HepG2 (cell line): Measurements from ENCODE around the gene SUPV3L1. TPM values are rescaled to one million over a fixed set of nuclear protein-coding genes. Genes with fewer than 3 reads are reported as not detected.

Source experiments
- ATAC-seq: fragments of 200-7000 bp; cut with Tn5 transposase; 3 replicates; pipeline ENCODE4 v1.9.1; 2020; ENCODE audit warnings: mild to moderate bottlenecking, moderate library complexity
- BruUV-seq: library from RNA; stranded (reverse); fragments of 400-500 nt; replicated peaks from 2 replicates; lab custom pipeline; 2021; lab: Mats Ljungman, UMichigan
- CTCF ChIA-PET: fragments of 300-600 bp; formaldehyde crosslinking; extraction: SDS; loops from one replicate; lab custom pipeline; 2021; ENCODE audit warnings: low total read pairs, inconsistent platforms, low intra/inter-chr PET ratio; lab: Yijun Ruan, JAX
- POLR2A ChIA-PET: fragments of 350-600 bp; sonication (Branson Sonifier 250); formaldehyde crosslinking; loops from one replicate; lab custom pipeline; 2020; ENCODE audit warnings: antibody characterized with exemption, inconsistent platforms; lab: Yijun Ruan, JAX
- DNase-seq: peaks from one replicate; pipeline ENCODE4 v3.0.0-alpha.2; 2015; ENCODE audit warnings: low spot score
- FAIRE-seq: peaks from 3 replicates; lab custom pipeline; 2011; peaks lifted over from hg19 to GRCh38; lab: Jason Lieb, UNC
- H2AFZ ChIP-seq: one replicate; pipeline ENCODE4 v1.6.1; 2011; ENCODE audit warnings: low read length, inconsistent platforms
- H3K27ac ChIP-seq: fragments of 300-600 bp; 3 replicates; pipeline ENCODE4 v1.8.0; 2011; ENCODE audit warnings: mixed run types, mild to moderate bottlenecking, mixed read lengths, low read length, inconsistent platforms; ENCODE audit not compliant: insufficient read depth; ENCODE audit errors: extremely low read length
- H3K27me3 ChIP-seq, 2 experiments: fragments of 200-600 bp in 1 of 2; 2 replicates in 1 of 2; 3 replicates in 1 of 2; pipeline versions ENCODE4 v1.6.0 to v1.8.0; 2011; ENCODE audit warnings: low read length in 2 of 2, mild to moderate bottlenecking in 2 of 2, moderate library complexity in 2 of 2, inconsistent platforms in 1 of 2; ENCODE audit not compliant: insufficient read depth in 2 of 2, control insufficient read depth in 1 of 2
- H3K36me3 ChIP-seq, 2 experiments: fragments of 200-600 bp in 1 of 2; replicated peaks in 1 of 2; 2 replicates in 1 of 2; 3 replicates in 1 of 2; pipeline versions ENCODE4 v1.5.1 to v1.8.0; 2011; ENCODE audit warnings: low read length in 2 of 2, inconsistent platforms in 1 of 2; ENCODE audit not compliant: insufficient read depth in 2 of 2, control insufficient read depth in 1 of 2
- H3K4me1 ChIP-seq: 2 replicates; pipeline ENCODE4 v1.5.1; 2012; ENCODE audit warnings: low read length, inconsistent platforms; ENCODE audit not compliant: insufficient read depth
- H3K4me2 ChIP-seq: 2 replicates; pipeline ENCODE4 v1.6.0; 2011; ENCODE audit warnings: low read depth, low read length, inconsistent platforms
- H3K4me3 ChIP-seq, 3 experiments: fragments of 200-600 bp in 1 of 3; sonication (generic), shearing (Covaris generic) in 1 of 3; replicated peaks in 1 of 3; 2 replicates each; pipeline ENCODE4 v1.5.1; 2011 to 2016; ENCODE audit warnings: low read length in 3 of 3, inconsistent platforms in 2 of 3, low read depth in 2 of 3, mild to moderate bottlenecking in 2 of 3, control low read depth in 1 of 3, mixed read lengths in 1 of 3; ENCODE audit not compliant: insufficient read depth in 1 of 3
- H3K79me2 ChIP-seq: one replicate; pipeline ENCODE4 v1.6.1; 2011; ENCODE audit warnings: low read length, inconsistent platforms; ENCODE audit not compliant: insufficient read depth
- H3K9ac ChIP-seq: 2 replicates; pipeline ENCODE4 v1.6.0; 2011; ENCODE audit warnings: mild to moderate bottlenecking, low read depth, low read length, inconsistent platforms; ENCODE audit not compliant: insufficient read depth
- H3K9me3 ChIP-seq: 2 replicates; pipeline ENCODE4 v1.5.1; 2012; ENCODE audit warnings: mild to moderate bottlenecking, low read length
- H4K20me1 ChIP-seq: 2 replicates; pipeline ENCODE4 v1.6.0; 2011; ENCODE audit warnings: inconsistent platforms, mild to moderate bottlenecking, low read length, moderate library complexity; ENCODE audit not compliant: insufficient read depth
- ASH2L ChIP-seq: fragments of 300-600, 200-600 bp; sonication (generic); IDR thresholded peaks from 2 replicates; pipeline ENCODE4 v1.7.0; 2017; ENCODE audit warnings: low read depth, mild to moderate bottlenecking, moderate library complexity, mixed read lengths, low read length; ENCODE audit not compliant: insufficient read length
- FOXK1 ChIP-seq: sonication (generic); formaldehyde crosslinking; IDR thresholded peaks from 2 replicates; pipeline ENCODE4 v1.4.0; 2020; ENCODE audit warnings: low read depth, missing genetic modification reagents, borderline replicate concordance
- GPBP1L1 ChIP-seq: sonication (generic); formaldehyde crosslinking; IDR thresholded peaks from 2 replicates; pipeline ENCODE4 v1.5.0; 2020; ENCODE audit warnings: mild to moderate bottlenecking, missing genetic modification reagents
- KAT7 ChIP-seq: IDR thresholded peaks from 2 replicates; pipeline ENCODE4 v1.6.1; 2018; ENCODE audit warnings: borderline replicate concordance, missing compliant biosample characterization
- SRY ChIP-seq: sonication (generic); formaldehyde crosslinking; IDR thresholded peaks from 2 replicates; pipeline ENCODE4 v1.8.0; 2022; ENCODE audit warnings: mild to moderate bottlenecking, missing genetic modification reagents
- WGBS: methylation state at CpG from one replicate; pipeline ENCODE4 v1.1.6; 2017; ENCODE audit warnings: low lambda C conversion rate; 5-methylcytosine and 5-hydroxymethylcytosine counted together
- in situ Hi-C: cut with HindIII; loops from 2 replicates; pipeline ENCODE4 v1.10.0; 2017; ENCODE audit warnings: low pct_unique_long_range_greater_than_20kb; ENCODE audit not compliant: extremely low pct_ligation_motif_present
- intact Hi-C: fragments of 100-400 bp; cut with micrococcal nuclease; formaldehyde crosslinking; loops from one replicate; pipeline ENCODE4 v1.10.0; 2022; ENCODE audit not compliant: unreplicated experiment
- polyA plus RNA-seq, 8 experiments: library from polyadenylated mRNA; depleted of rRNA in 3 of 8; stranded (reverse) in 7 of 8; unstranded in 1 of 8; fragments of >200 nt; fragmentation: Illumina TruSeq in 4 of 8; extraction: Trizol in 4 of 8; gene quantifications; 2 replicates each; pipeline versions ENCODE4 v1.2.1 to v1.2.3, GENCODE V29; 2011 to 2016; ENCODE audit warnings: low read depth in 4 of 8, missing spikeins in 1 of 8, mixed read lengths in 1 of 8; ENCODE audit not compliant: insufficient read depth in 1 of 8
- total RNA-seq, 5 experiments: library from RNA; depleted of rRNA; stranded (reverse); fragments of >200 nt; fragmentation: Illumina TruSeq; extraction: Trizol; gene quantifications; 2 replicates each; pipeline ENCODE4 v1.2.3, GENCODE V29; 2016; ENCODE audit warnings: low read depth in 1 of 5
- TF ChIP-seq, protein P1 (sequence below): sonication (generic); formaldehyde crosslinking; IDR thresholded peaks from 2 replicates; pipeline ENCODE4 v1.5.1; 2020; ENCODE audit warnings: missing genetic modification reagents, mild to moderate bottlenecking, borderline replicate concordance

SUPV3L1 gene
- total and polyA plus RNA-seq, 2 of the 13 experiments (the other 11 are each of a cell fraction or from before 2014, with no cell fraction given) = 28.8 to 45.7 TPM

DNA sequence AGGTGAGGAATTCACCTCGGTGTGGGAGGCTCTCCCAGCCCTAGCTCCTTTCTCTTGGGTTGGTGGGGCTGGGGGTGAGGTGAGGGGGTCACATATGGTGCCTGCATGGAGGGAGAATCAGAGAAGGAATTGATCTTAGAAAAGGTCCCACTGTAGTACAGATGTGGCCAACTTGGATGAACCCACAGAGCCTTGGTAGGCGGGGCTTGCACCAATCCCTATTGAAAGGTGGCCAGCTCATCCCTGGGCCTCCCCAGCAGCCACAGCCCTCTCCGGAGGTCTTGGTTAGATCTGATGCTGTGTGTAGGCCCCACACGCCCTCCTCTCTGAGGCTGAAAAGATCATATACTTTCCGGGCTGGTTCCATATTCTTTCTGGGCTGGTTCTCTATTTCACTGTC lies 59.1 kb downstream of the SUPV3L1 start:
- 94% methylated on average over 3 of the region's 5 CpGs for WGBS
- no peak for TF ChIP-seq GPBP1L1 (CRISPR knock-in tag)
- no peak for TF ChIP-seq SRY (CRISPR knock-in tag)
- TF ChIP-seq KAT7 (CRISPR knock-in tag) = no peak
- BruUV-seq = no TSS peak
- no peak for DNase-seq
- Histone ChIP-seq H3K4me2 (no peak overlapping the region), H3K9ac (no peak overlapping the region), H2AFZ (no peak overlapping the region), H4K20me1 (no peaks in the 10 kb centered on the region; the same call in 1 of the 2 replicates), H3K4me1 (no peaks in the 10 kb centered on the region), H3K27me3 (no peaks in the 10 kb centered on the region), H3K79me2 (no peaks in the 10 kb centered on the region), H3K4me3 (no peak overlapping the region), H3K9me3 (no peaks in the 10 kb centered on the region), H3K36me3 (peaks cover 2 to 9% of the 10 kb centered on the region in 2 experiments; a peak in 2 of 5 replicates), H3K27ac (no peak overlapping the region)
- in situ Hi-C loops = loop anchor here (5.0 to 10.0 kb wide), 2 partner anchors 148 to 266 kb away; no protein-coding TSS in a partner anchor
- ChIA-PET POLR2A (no interaction called here), CTCF (interaction anchor here (1.5 kb wide), 1 partner anchor 154 kb away, joined by 6 read pairs; no protein-coding TSS in a partner anchor)
- intact Hi-C loops = no loop called here
- no peak for ATAC-seq
- FAIRE-seq = no peak

DNA sequence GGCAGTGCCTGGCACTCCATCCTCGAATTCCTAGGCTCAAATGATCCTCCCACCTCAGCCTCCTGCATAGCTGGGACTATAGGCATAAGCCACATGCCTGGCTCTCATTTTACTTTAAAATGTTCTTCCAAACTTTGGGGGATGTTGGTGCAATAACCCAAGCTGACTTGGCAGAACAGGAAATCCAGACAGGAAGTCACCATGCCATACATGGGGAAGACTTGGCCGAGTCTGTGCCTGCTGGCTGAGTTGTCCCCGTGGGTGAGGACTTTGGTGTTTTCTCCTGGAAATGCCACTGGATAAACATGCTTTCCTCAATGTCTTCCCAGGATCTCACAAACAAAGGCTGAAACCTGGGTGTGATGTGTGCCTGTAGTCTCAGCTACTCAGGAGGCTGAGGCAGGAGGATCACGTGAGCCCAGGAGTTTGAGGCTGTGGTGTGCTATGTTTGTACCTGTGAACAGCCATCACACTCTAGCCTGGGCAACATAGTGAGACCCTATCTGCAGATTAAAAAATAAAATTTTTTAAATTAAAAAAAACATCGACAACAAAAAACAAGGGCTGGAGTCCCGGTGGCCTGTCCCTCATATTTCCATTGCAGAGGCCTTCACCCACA lies 59.9 kb downstream of the SUPV3L1 start:
- H3K27me3 ChIP-seq = no peaks in the 10 kb centered on the region
- H3K4me2 ChIP-seq = no peak overlapping the region
- H2AFZ ChIP-seq = no peak overlapping the region
- intact Hi-C loops = no loop called here
- ChIA-PET POLR2A (no interaction called here), CTCF (interaction anchor here (1.5 kb wide), 1 partner anchor 153 kb away, joined by 6 read pairs; no protein-coding TSS in a partner anchor)
- no peak overlapping the region for H3K27ac ChIP-seq
- no TSS peak for BruUV-seq
- H3K9me3 ChIP-seq = no peaks in the 10 kb centered on the region
- in situ Hi-C loops = loop anchor here (5.0 to 10.0 kb wide), 2 partner anchors 147 to 265 kb away; no protein-coding TSS in a partner anchor
- no peaks in the 10 kb centered on the region; the same call in 1 of the 2 replicates for H4K20me1 ChIP-seq
- FAIRE-seq (no peak), DNase-seq (no peak), ATAC-seq (no peak)
- H3K9ac ChIP-seq = no peak overlapping the region
- no peak overlapping the region for H3K4me3 ChIP-seq
- H3K36me3 ChIP-seq = peaks cover 3 to 10% of the 10 kb centered on the region in 2 experiments; a peak in 1 of 5 replicates
- H3K79me2 ChIP-seq = no peaks in the 10 kb centered on the region
- WGBS = 96% methylated on average over 6 of the region's 6 CpGs
- no peaks in the 10 kb centered on the region for H3K4me1 ChIP-seq
- no peak for TF ChIP-seq FOXK1 (CRISPR knock-in tag)
- TF ChIP-seq, protein P1, sequence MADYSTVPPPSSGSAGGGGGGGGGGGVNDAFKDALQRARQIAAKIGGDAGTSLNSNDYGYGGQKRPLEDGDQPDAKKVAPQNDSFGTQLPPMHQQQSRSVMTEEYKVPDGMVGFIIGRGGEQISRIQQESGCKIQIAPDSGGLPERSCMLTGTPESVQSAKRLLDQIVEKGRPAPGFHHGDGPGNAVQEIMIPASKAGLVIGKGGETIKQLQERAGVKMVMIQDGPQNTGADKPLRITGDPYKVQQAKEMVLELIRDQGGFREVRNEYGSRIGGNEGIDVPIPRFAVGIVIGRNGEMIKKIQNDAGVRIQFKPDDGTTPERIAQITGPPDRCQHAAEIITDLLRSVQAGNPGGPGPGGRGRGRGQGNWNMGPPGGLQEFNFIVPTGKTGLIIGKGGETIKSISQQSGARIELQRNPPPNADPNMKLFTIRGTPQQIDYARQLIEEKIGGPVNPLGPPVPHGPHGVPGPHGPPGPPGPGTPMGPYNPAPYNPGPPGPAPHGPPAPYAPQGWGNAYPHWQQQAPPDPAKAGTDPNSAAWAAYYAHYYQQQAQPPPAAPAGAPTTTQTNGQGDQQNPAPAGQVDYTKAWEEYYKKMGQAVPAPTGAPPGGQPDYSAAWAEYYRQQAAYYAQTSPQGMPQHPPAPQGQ (CRISPR knock-in tag) = no peak
- TF ChIP-seq ASH2L = no peak
